ENCODE results near the gene CRACDL. TPM values are rescaled to one million over a fixed set of nuclear protein-coding genes. Genes with fewer than 3 reads are reported as not detected.
"Not testable (repeated sequence)": the region's sequence is repeated elsewhere in the genome, so short reads cannot be mapped to it uniquely, and the experiment has no call there.

The CRACDL gene
- polyA plus RNA-seq, 10 donors, result 1.2 to 3.0 (median 1.8) TPM

GRCh38 chr2:98907966-98908905, 27.8 kb downstream of the CRACDL start:
- no peak for DNase-seq

GRCh38 chr2:98907385-98907784, 28.6 kb downstream of the CRACDL start:
- no peak for DNase-seq

- no peak for DNase-seq
These were observed 32.1 kb downstream of the CRACDL start for GRCh38 chr2:98903767-98904485.

GRCh38 chr2:98903064-98903355, 33.0 kb downstream of the CRACDL start:
- no peak for DNase-seq

- no peak for DNase-seq
These were observed 33.6 kb downstream of the CRACDL start for GRCh38 chr2:98902209-98903063.

GRCh38 chr2:98901702-98902101, 34.3 kb downstream of the CRACDL start:
- no peak for DNase-seq

- DNase-seq, result no peak
These were observed 34.7 kb downstream of the CRACDL start for GRCh38 chr2:98901291-98901690.

GRCh38 chr2:98900721-98901120, 35.3 kb downstream of the CRACDL start:
- DNase-seq, result no peak

- not testable (repeated sequence) for DNase-seq
These were observed 36.3 kb downstream of the CRACDL start for GRCh38 chr2:98899703-98900078.

- no peak for DNase-seq
These were observed 36.9 kb downstream of the CRACDL start for GRCh38 chr2:98899041-98899702.

- DNase-seq, result no peak
These were observed 37.6 kb downstream of the CRACDL start for GRCh38 chr2:98898423-98898841.

GRCh38 chr2:98897746-98898145, 38.3 kb downstream of the CRACDL start:
- DNase-seq, result no peak

GRCh38 chr2:98896944-98897343, 39.1 kb downstream of the CRACDL start:
- no peak for DNase-seq

GRCh38 chr2:98896416-98896815, 39.6 kb downstream of the CRACDL start:
- DNase-seq, result no peak

GRCh38 chr2:98895901-98896300, 40.1 kb downstream of the CRACDL start:
- DNase-seq, result no peak

GRCh38 chr2:98895221-98895620, 40.8 kb downstream of the CRACDL start:
- no peak for DNase-seq

- no peak for DNase-seq
These were observed 41.6 kb downstream of the CRACDL start for GRCh38 chr2:98894331-98895000.

- DNase-seq, result no peak
These were observed 42.1 kb downstream of the CRACDL start for GRCh38 chr2:98893911-98894321.

- no peak for DNase-seq
These were observed 43.2 kb downstream of the CRACDL start for GRCh38 chr2:98892871-98893270.

GRCh38 chr2:98891591-98891990, 44.4 kb downstream of the CRACDL start:
- no peak for DNase-seq

GRCh38 chr2:98886066-98886554, 49.9 kb downstream of the CRACDL start:
- no peak for DNase-seq
